Caco-2 (cell line): ENCODE data around the gene KIR3DL1. TPM values are rescaled to one million over a fixed set of nuclear protein-coding genes. Genes with fewer than 3 reads are reported as not detected.

ENCODE experiments used
- BruUV-seq: library from RNA; stranded (reverse); fragments of 400-500 nt; replicated peaks from 2 replicates; lab custom pipeline; 2021; lab: Mats Ljungman, UMichigan
- CTCF ChIA-PET: fragments of 300-600 bp; sonication (Branson Sonifier 250); formaldehyde crosslinking; loops from one replicate; lab custom pipeline; 2022; ENCODE audit warnings: antibody characterized with exemption; lab: Charles Lee
- POLR2A ChIA-PET: fragments of 300-600 bp; sonication (Branson Sonifier 250); formaldehyde crosslinking; loops from one replicate; lab custom pipeline; 2022; ENCODE audit warnings: antibody characterized with exemption; lab: Charles Lee
- DNase-seq, 2 experiments: peaks; one replicate each; pipeline versions ENCODE4 v3.0.0 to v3.0.0-alpha.2; 2020 to 2022
- H3K27me3 ChIP-seq: replicated peaks from 2 replicates; pipeline ENCODE4 v1.6.0; 2011; ENCODE audit warnings: low read length; ENCODE audit not compliant: control insufficient read depth, insufficient read depth
- H3K36me3 ChIP-seq: 2 replicates; pipeline ENCODE4 v1.5.1; 2011; ENCODE audit warnings: low read length; ENCODE audit not compliant: control insufficient read depth, insufficient read depth
- H3K4me1 ChIP-seq: fragments of 250-450 bp; sonication (Bioruptor Pico); 2 replicates; pipeline ENCODE4 v1.5.1; 2020; ENCODE audit warnings: mild to moderate bottlenecking
- H3K4me3 ChIP-seq: 2 replicates; pipeline ENCODE4 v1.5.1; 2011; ENCODE audit warnings: low read depth, mild to moderate bottlenecking, control low read depth, low read length
- H3K9me3 ChIP-seq: fragments of 250-450 bp; sonication (Bioruptor Pico); 2 replicates; pipeline ENCODE4 v1.5.1; 2020; ENCODE audit warnings: mild to moderate bottlenecking, moderate library complexity
- H3K27ac Mint-ChIP-seq: one replicate; pipeline ENCODE4 v1.8.0; 2022; ENCODE audit warnings: mixed read lengths; ENCODE audit not compliant: unreplicated experiment
- H3K27me3 Mint-ChIP-seq: one replicate; pipeline ENCODE4 v1.8.0; 2022; ENCODE audit warnings: mixed read lengths; ENCODE audit not compliant: insufficient read depth, unreplicated experiment
- H3K36me3 Mint-ChIP-seq: one replicate; pipeline ENCODE4 v1.8.0; 2022; ENCODE audit warnings: mild to moderate bottlenecking, mixed read lengths; ENCODE audit not compliant: insufficient read depth, unreplicated experiment
- H3K4me1 Mint-ChIP-seq: one replicate; pipeline ENCODE4 v1.8.0; 2022; ENCODE audit warnings: low read depth, mixed read lengths; ENCODE audit not compliant: unreplicated experiment
- H3K4me3 Mint-ChIP-seq: one replicate; pipeline ENCODE4 v1.8.0; 2022; ENCODE audit warnings: mild to moderate bottlenecking, moderate library complexity, mixed read lengths; ENCODE audit not compliant: unreplicated experiment
- H3K9me3 Mint-ChIP-seq: one replicate; pipeline ENCODE4 v1.8.0; 2022; ENCODE audit warnings: mixed read lengths; ENCODE audit not compliant: unreplicated experiment
- CTCF ChIP-seq, 2 experiments: fragments of 200-600 bp in 1 of 2; IDR thresholded peaks; 1 replicate in 1 of 2; 2 replicates in 1 of 2; pipeline versions ENCODE4 v1.5.1 to v1.8.0; 2011 to 2022; ENCODE audit warnings: antibody characterized with exemption in 1 of 2, control low read depth in 1 of 2, inconsistent platforms in 1 of 2, low read depth in 1 of 2, low read length in 1 of 2, mild to moderate bottlenecking in 1 of 2, moderate library complexity in 1 of 2; ENCODE audit not compliant: insufficient read depth in 1 of 2, severe bottlenecking in 1 of 2, unreplicated experiment in 1 of 2
- intact Hi-C: fragments of 100-400 bp; cut with micrococcal nuclease; formaldehyde crosslinking; loops from one replicate; pipeline ENCODE4 v1.10.0; 2022; ENCODE audit not compliant: unreplicated experiment
- total RNA-seq: library from RNA; stranded (reverse); gene quantifications from 2 replicates; pipeline ENCODE4 v1.2.3, GENCODE V29; 2022

The KIR3DL1 gene
- total RNA-seq, 1 experiment from 2014 or later: not detected

DNA sequence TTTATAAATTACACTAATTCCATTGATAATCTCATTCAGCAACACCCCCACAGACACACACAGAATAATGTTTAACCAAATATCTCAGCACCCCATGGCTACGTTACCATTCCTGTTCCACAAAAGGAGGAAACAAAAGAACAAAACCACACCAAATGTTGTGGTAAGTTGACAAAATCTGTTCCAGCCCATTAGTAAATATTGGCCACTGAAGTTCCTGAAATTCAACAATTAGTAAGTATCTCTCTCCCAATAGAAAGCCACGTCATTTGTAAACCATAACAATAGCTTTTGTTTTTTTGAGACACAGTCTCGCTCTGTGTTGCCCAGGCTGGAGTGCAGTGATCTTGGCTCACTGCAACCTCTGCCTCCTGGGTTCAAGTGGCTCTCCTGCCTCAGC lies 55.4 kb downstream of the KIR3DL1 start:
- no peaks in the 10 kb centered on the region for H3K36me3 ChIP-seq
- 0 out of 2 replicates have a peak, but pooled peaks cover 3% of the 10 kb centered on the region for H3K9me3 ChIP-seq
- Mint-ChIP-seq H3K27me3 (peaks cover 29% of the 10 kb centered on the region), H3K9me3 (no peaks in the 10 kb centered on the region), H3K4me1 (no peaks in the 10 kb centered on the region), H3K4me3 (no peak overlapping the region), H3K36me3 (no peaks in the 10 kb centered on the region), H3K27ac (no peak overlapping the region)
- H3K4me1 ChIP-seq: no peaks in the 10 kb centered on the region
- DNase-seq: no peak
- ChIA-PET CTCF (no interaction called here), POLR2A (no interaction called here)
- H3K27me3 ChIP-seq: no peaks in the 10 kb centered on the region; the same call in 1 of the 2 replicates
- TF ChIP-seq CTCF (IDR thresholded peaks at IDR 0.05; ENCODE audit: insufficient read depth in 1 of 2, low read depth in 1 of 2, low read length in 1 of 2, severe bottlenecking in 1 of 2, unreplicated experiment in 1 of 2): no peak
- no TSS peak for BruUV-seq
- intact Hi-C loops: no loop called here
- no peak overlapping the region for H3K4me3 ChIP-seq

GRCh38 chr19:54873990-54874389 lies 57.7 kb downstream of the KIR3DL1 start, which contains the start of gene FCAR:
Gene FCAR (plus strand): TSS chr19:54874235. CDS start chr19:54874290, 55 bp downstream.
- no peak for DNase-seq
- TF ChIP-seq CTCF (IDR thresholded peaks at IDR 0.05; ENCODE audit: insufficient read depth in 1 of 2, low read depth in 1 of 2, low read length in 1 of 2, severe bottlenecking in 1 of 2, unreplicated experiment in 1 of 2): no peak
- intact Hi-C loops: no loop called here
- BruUV-seq: no TSS peak
- H3K36me3 Mint-ChIP-seq: no peaks in the 10 kb centered on the region
- Histone ChIP-seq H3K9me3 (0 out of 2 replicates have a peak, but pooled peaks cover 3% of the 10 kb centered on the region), H3K4me1 (no peaks in the 10 kb centered on the region), H3K4me3 (no peak within 1 kb of the TSS), H3K36me3 (no peaks in the 10 kb centered on the region), H3K27me3 (no peaks in the 10 kb centered on the region; the same call in 1 of the 2 replicates)
- peaks cover 27% of the 10 kb centered on the region for H3K27me3 Mint-ChIP-seq
- H3K4me1 Mint-ChIP-seq: no peaks in the 10 kb centered on the region
- H3K9me3 Mint-ChIP-seq: no peaks in the 10 kb centered on the region
- no peak within 1 kb of the TSS for H3K27ac Mint-ChIP-seq
- ChIA-PET CTCF (no interaction called here), POLR2A (no interaction called here)
- H3K4me3 Mint-ChIP-seq: no peak within 1 kb of the TSS

GRCh38 chr19:54875506-54875905 lies 59.2 kb downstream of the KIR3DL1 start:
- no peak for DNase-seq
- no peak overlapping the region for H3K4me3 ChIP-seq
- Mint-ChIP-seq H3K4me3 (no peak overlapping the region), H3K27ac (no peak overlapping the region), H3K27me3 (peaks cover 37% of the 10 kb centered on the region), H3K9me3 (no peaks in the 10 kb centered on the region), H3K4me1 (no peaks in the 10 kb centered on the region), H3K36me3 (no peaks in the 10 kb centered on the region)
- BruUV-seq: no TSS peak
- no peaks in the 10 kb centered on the region for H3K36me3 ChIP-seq
- TF ChIP-seq CTCF (IDR thresholded peaks at IDR 0.05; ENCODE audit: insufficient read depth in 1 of 2, low read depth in 1 of 2, low read length in 1 of 2, severe bottlenecking in 1 of 2, unreplicated experiment in 1 of 2): no peak
- no peaks in the 10 kb centered on the region for H3K4me1 ChIP-seq
- intact Hi-C loops: no loop called here
- ChIA-PET POLR2A (no interaction called here), CTCF (no interaction called here)
- no peaks in the 10 kb centered on the region; the same call in 1 of the 2 replicates for H3K27me3 ChIP-seq
- 0 out of 2 replicates have a peak, but pooled peaks cover 3% of the 10 kb centered on the region for H3K9me3 ChIP-seq
